ENCODE results near the gene ANAPC16. TPM values are rescaled to one million over a fixed set of nuclear protein-coding genes. Genes with fewer than 3 reads are reported as not detected.

The ANAPC16 gene
- total and polyA plus RNA-seq, 2 experiments from 2014 or later: 77.5 to 126 TPM

DNA sequence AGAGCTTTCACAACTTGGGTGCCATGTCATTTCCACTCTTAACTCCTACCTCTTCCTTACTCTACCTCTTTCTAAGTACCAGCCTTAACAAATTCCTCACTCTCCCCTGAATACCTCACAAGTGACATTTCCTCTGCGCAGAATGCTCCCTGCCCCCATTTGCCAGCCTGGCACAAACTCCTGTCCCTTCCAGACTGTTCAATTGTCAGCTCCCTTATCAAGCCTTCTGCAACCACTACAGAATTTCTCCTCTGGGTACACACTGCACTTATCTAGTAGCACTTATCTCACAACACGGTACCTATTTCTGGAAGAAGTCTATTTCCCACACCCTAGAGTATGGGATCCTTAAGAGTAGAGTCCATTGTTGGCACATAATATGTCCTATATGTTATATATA is 39.1 kb upstream of the ANAPC16 start:
- H3K79me2 ChIP-seq (replicated peaks; ENCODE audit: insufficient read depth): no peaks in the 10 kb centered on the region
- H3K27me3 Mint-ChIP-seq (ENCODE audit: insufficient read depth, low read depth, poor library complexity): no peaks in the 10 kb centered on the region
- no peaks in the 10 kb centered on the region for H3K9me3 Mint-ChIP-seq
- H3K36me3 ChIP-seq (ENCODE audit: insufficient read depth): no peaks in the 10 kb centered on the region
- no peak overlapping the region for H3K27ac ChIP-seq (ENCODE audit: low read depth)
- DNase-seq (ENCODE audit: low spot score): no peak
- H3K4me3 Mint-ChIP-seq: no peak overlapping the region
- no peak overlapping the region for H3K27ac Mint-ChIP-seq
- no peak overlapping the region for H2AFZ ChIP-seq
- no peaks in the 10 kb centered on the region; the same call in 2 of the 3 replicates for H3K4me1 Mint-ChIP-seq
- 0 out of 2 replicates have a peak, but pooled peaks cover 2% of the 10 kb centered on the region for H3F3A ChIP-seq (replicated peaks; ENCODE audit: low read depth)
- TF ChIP-seq STAT1 (IDR thresholded peaks at IDR 0.05; ENCODE audit: unreplicated experiment) (no peak), EZH2phosphoT487 (IDR thresholded peaks at IDR 0.05; ENCODE audit: unreplicated experiment) (no peak)
- no peaks in the 10 kb centered on the region for H3K4me1 ChIP-seq (ENCODE audit: insufficient read depth)
- H4K20me1 ChIP-seq (replicated peaks; ENCODE audit: insufficient read depth): no peaks in the 10 kb centered on the region; the same call in 1 of the 2 replicates
- H3K4me2 ChIP-seq: no peak overlapping the region
- H3K9me2 ChIP-seq (ENCODE audit: insufficient read depth): no peaks in the 10 kb centered on the region
- H3K36me3 Mint-ChIP-seq (ENCODE audit: low read depth): peaks cover under 1% of the 10 kb centered on the region; the same call in 1 of the 3 replicates
- H3K4me3 ChIP-seq: no peak overlapping the region
- ATAC-seq: no peak
- no peaks in the 10 kb centered on the region for H3K27me3 ChIP-seq (ENCODE audit: insufficient read depth)

DNA sequence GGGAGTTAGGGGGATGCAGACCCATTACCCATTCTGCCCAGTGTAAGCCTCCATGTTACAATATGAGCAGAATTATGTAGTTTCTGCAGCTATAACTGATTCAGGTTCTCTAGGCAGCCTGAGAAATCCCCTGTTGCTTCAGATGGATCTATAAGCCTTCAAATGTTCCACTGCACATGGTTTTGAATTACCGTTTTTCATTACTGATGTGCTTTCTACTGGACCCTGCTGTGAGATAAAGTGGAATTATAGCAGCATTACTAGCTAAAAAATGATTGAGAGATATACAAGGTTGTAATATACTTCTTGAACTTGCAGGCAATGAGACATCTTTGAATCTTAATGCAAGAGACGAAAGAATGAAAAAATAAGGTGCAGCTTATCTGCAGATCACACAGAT is 38.4 kb upstream of the ANAPC16 start:
- H3K27me3 Mint-ChIP-seq (ENCODE audit: insufficient read depth, low read depth, poor library complexity): no peaks in the 10 kb centered on the region
- no peak for ATAC-seq
- TF ChIP-seq, protein P1, sequence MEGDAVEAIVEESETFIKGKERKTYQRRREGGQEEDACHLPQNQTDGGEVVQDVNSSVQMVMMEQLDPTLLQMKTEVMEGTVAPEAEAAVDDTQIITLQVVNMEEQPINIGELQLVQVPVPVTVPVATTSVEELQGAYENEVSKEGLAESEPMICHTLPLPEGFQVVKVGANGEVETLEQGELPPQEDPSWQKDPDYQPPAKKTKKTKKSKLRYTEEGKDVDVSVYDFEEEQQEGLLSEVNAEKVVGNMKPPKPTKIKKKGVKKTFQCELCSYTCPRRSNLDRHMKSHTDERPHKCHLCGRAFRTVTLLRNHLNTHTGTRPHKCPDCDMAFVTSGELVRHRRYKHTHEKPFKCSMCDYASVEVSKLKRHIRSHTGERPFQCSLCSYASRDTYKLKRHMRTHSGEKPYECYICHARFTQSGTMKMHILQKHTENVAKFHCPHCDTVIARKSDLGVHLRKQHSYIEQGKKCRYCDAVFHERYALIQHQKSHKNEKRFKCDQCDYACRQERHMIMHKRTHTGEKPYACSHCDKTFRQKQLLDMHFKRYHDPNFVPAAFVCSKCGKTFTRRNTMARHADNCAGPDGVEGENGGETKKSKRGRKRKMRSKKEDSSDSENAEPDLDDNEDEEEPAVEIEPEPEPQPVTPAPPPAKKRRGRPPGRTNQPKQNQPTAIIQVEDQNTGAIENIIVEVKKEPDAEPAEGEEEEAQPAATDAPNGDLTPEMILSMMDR (conservative IDR thresholded peaks at IDR 0.05; ENCODE audit: low read depth in 2 of 2): no peak
- no peak for TF ChIP-seq CREB1 (CRISPR knock-in tag; IDR thresholded peaks at IDR 0.05; ENCODE audit: low read depth)
- TF ChIP-seq ZNF114 (CRISPR knock-in tag; IDR thresholded peaks at IDR 0.05): no peak
- TF ChIP-seq EZH2phosphoT487 (IDR thresholded peaks at IDR 0.05; ENCODE audit: unreplicated experiment): no peak
- TF ChIP-seq JUNB (IDR thresholded peaks at IDR 0.05; ENCODE audit: unreplicated experiment): no peak
- TF ChIP-seq EZH2 (IDR thresholded peaks at IDR 0.05; ENCODE audit: low read depth, unreplicated experiment): no peak
- no peak for TF ChIP-seq POLR2AphosphoS5 (IDR thresholded peaks at IDR 0.05; ENCODE audit: low read depth)
- no peak for TF ChIP-seq ZNF331 (CRISPR knock-in tag; IDR thresholded peaks at IDR 0.05; ENCODE audit: low read depth)
- TF ChIP-seq STAT1 (IDR thresholded peaks at IDR 0.05; ENCODE audit: unreplicated experiment): no peak
- TF ChIP-seq NANOG (IDR thresholded peaks at IDR 0.05; ENCODE audit: borderline replicate concordance): no peak
- TF ChIP-seq, protein P2, sequence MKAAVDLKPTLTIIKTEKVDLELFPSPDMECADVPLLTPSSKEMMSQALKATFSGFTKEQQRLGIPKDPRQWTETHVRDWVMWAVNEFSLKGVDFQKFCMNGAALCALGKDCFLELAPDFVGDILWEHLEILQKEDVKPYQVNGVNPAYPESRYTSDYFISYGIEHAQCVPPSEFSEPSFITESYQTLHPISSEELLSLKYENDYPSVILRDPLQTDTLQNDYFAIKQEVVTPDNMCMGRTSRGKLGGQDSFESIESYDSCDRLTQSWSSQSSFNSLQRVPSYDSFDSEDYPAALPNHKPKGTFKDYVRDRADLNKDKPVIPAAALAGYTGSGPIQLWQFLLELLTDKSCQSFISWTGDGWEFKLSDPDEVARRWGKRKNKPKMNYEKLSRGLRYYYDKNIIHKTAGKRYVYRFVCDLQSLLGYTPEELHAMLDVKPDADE (IDR thresholded peaks at IDR 0.05): no peak
- TF ChIP-seq, protein P3, sequence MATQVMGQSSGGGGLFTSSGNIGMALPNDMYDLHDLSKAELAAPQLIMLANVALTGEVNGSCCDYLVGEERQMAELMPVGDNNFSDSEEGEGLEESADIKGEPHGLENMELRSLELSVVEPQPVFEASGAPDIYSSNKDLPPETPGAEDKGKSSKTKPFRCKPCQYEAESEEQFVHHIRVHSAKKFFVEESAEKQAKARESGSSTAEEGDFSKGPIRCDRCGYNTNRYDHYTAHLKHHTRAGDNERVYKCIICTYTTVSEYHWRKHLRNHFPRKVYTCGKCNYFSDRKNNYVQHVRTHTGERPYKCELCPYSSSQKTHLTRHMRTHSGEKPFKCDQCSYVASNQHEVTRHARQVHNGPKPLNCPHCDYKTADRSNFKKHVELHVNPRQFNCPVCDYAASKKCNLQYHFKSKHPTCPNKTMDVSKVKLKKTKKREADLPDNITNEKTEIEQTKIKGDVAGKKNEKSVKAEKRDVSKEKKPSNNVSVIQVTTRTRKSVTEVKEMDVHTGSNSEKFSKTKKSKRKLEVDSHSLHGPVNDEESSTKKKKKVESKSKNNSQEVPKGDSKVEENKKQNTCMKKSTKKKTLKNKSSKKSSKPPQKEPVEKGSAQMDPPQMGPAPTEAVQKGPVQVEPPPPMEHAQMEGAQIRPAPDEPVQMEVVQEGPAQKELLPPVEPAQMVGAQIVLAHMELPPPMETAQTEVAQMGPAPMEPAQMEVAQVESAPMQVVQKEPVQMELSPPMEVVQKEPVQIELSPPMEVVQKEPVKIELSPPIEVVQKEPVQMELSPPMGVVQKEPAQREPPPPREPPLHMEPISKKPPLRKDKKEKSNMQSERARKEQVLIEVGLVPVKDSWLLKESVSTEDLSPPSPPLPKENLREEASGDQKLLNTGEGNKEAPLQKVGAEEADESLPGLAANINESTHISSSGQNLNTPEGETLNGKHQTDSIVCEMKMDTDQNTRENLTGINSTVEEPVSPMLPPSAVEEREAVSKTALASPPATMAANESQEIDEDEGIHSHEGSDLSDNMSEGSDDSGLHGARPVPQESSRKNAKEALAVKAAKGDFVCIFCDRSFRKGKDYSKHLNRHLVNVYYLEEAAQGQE (IDR thresholded peaks at IDR 0.05; ENCODE audit: unreplicated experiment): no peak

More for the DNA sequence above, 38.4 kb upstream of the ANAPC16 start:
- no peak overlapping the region for H3K4me3 Mint-ChIP-seq
- Histone ChIP-seq H3K4me3 (no peak overlapping the region), H3K27me3 (ENCODE audit: insufficient read depth) (no peaks in the 10 kb centered on the region), H3K27ac (ENCODE audit: low read depth) (no peak overlapping the region), H3K79me2 (replicated peaks; ENCODE audit: insufficient read depth) (no peaks in the 10 kb centered on the region), H3K9me2 (ENCODE audit: insufficient read depth) (no peaks in the 10 kb centered on the region), H3F3A (replicated peaks; ENCODE audit: low read depth) (0 out of 2 replicates have a peak, but pooled peaks cover 2% of the 10 kb centered on the region), H3K4me1 (ENCODE audit: insufficient read depth) (no peaks in the 10 kb centered on the region), H3K4me2 (no peak overlapping the region), H4K20me1 (replicated peaks; ENCODE audit: insufficient read depth) (no peaks in the 10 kb centered on the region; the same call in 1 of the 2 replicates), H2AFZ (no peak overlapping the region), H3K36me3 (ENCODE audit: insufficient read depth) (no peaks in the 10 kb centered on the region)
- no peak overlapping the region for H3K27ac Mint-ChIP-seq
- no peaks in the 10 kb centered on the region; the same call in 2 of the 3 replicates for H3K4me1 Mint-ChIP-seq
- no peaks in the 10 kb centered on the region for H3K9me3 Mint-ChIP-seq
- DNase-seq (ENCODE audit: low spot score): no peak
- peaks cover 8% of the 10 kb centered on the region; the same call in 2 of the 3 replicates for H3K36me3 Mint-ChIP-seq (ENCODE audit: low read depth)

Data from GM23338 (cell line).